A549 treated with GW870086 at 1 μM for 4 hours (cell line): ENCODE results near the gene MARCHF2. TPM values are rescaled to one million over a fixed set of nuclear protein-coding genes. Genes with fewer than 3 reads are reported as not detected.

Experiments used
- total RNA-seq: library from RNA; stranded (reverse); fragments of 200-300 nt; extraction: Qiagen RNA extraction; gene quantifications from 5 replicates; pipeline ENCODE4 v1.2.3, GENCODE V29; 2022; ENCODE audit warnings: low read depth

MARCHF2 gene
- 15.0 to 20.6 TPM (median 16.6 TPM) in 5 replicates for total RNA-seq

GRCh38 chr19:8412783-8413628 is at the start of gene MARCHF2:
Gene MARCHF2 (plus strand): TSS chr19:8413305. CDS start chr19:8421841, 8,536 bp downstream.

GRCh38 chr19:8363803-8364771 is 49.0 kb upstream of the MARCHF2 start, which contains the start of gene ANGPTL4:
Gene ANGPTL4 (plus strand): TSS chr19:8364155. CDS start chr19:8364322, 167 bp downstream.

DNA sequence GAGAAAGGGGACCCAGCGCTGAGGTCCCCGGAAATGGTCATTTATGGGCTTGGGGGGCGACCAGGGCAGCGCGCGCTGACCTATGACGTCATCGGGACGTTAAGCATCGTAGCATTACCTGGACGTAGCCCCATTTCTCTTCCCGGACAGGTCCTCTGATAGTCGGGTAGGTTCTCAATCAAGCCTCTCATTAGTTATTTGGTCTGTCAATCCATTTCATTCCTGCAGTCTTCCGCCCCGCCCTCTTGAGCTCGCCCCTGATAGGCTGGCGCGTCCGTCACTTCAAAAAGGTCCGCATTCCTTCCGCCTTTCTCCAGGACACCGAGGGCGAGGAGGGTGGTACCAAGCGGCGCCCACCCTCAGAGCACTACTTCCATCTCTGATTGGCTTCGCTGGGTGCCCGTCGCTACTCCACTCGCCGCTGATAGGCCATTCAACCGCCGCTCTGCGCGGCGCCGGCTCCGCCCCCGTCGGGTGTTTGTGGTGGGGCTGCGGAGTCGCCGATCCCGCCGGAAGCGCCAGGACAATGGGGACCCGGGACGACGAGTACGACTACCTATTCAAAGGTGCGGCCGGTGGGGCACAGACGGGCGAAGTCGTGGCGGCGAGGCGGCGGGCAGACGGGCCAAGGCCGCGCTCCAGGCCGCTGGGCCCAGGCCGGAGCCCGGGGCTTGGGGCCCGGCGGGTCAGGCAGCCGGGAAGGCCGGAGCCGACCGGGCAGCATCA is 23.1 kb upstream of the MARCHF2 start, which contains the start of gene RAB11B:
TSS of gene RAB11B (plus strand) at position 470 of the 726 bp plus-strand sequence. CDS start at position 527, 57 bp downstream.

DNA sequence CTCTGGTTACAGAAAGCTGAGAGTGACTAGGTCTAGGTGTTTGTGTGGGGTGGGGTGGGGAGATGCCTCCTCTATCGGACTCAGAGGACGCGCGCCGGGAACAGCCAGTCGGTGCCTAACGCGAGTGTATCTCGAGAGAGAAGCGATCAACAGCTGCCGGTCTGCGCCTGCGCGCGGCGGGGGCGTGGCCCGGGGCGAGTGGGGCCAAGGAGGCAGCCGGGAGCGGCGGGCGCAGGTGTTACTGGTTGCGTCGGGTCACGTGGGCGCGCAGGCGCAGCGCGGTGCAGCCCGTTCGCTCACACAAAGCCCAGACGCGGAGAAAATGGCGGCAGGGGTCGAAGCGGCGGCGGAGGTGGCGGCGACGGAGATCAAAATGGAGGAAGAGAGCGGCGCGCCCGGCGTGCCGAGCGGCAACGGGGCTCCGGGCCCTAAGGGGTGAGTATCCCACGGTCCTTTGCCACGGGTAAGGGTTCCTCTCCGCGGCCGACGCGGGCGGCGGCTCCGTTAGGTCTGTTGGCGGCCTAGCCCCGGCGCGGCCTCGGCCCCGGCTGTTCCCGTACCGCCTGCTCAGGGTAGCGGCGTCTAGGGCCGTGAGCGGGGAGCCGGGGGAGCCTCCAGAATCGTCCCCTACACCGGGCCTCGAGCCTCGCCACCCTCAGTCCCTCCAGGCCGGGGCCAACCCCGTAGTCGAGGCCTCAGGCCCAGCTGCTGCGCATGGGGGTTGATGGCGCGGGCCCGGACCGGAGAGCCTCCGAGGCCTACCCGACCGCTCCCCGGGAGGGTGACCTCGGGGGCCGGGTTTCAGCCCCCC is 31.8 kb downstream of the MARCHF2 start, which contains the start of gene HNRNPM:
TSS of gene HNRNPM (plus strand) at position 299 of the 811 bp plus-strand sequence. CDS start at position 323, 24 bp downstream.

Other genes with a start within 250 kb of the MARCHF2 start
- 2.1 to 3.9 TPM (median 3.3 TPM) in 5 replicates for gene CERS4, start 203.9 kb upstream of the MARCHF2 start, total RNA-seq
- gene CD320, start 104.9 kb upstream of the MARCHF2 start, total RNA-seq, result 65.7 to 102 TPM (median 95.2 TPM) in 5 replicates
- 87.3 to 101 TPM (median 88.1 TPM) in 5 replicates for gene NDUFA7, start 91.9 kb upstream of the MARCHF2 start, total RNA-seq
- gene RPS28, start 91.8 kb upstream of the MARCHF2 start, total RNA-seq, result 438 to 973 TPM (median 861 TPM) in 5 replicates
- gene KANK3, start 70.0 kb upstream of the MARCHF2 start, total RNA-seq, result 3.7 to 6.7 TPM (median 4.6 TPM) in 5 replicates
- gene ANGPTL4, start 49.1 kb upstream of the MARCHF2 start, total RNA-seq, result 354 to 441 TPM (median 395 TPM) in 5 replicates
- 90.4 to 98.9 TPM (median 98.2 TPM) in 5 replicates for gene RAB11B, start 22.9 kb upstream of the MARCHF2 start, total RNA-seq
- gene HNRNPM, start 31.7 kb downstream of the MARCHF2 start, total RNA-seq, result 224 to 272 TPM (median 232 TPM) in 5 replicates
- 0.08 to 0.19 TPM (median 0.13 TPM) in 4 of 5 replicates, not detected in the other for gene PRAM1, start 89.3 kb downstream of the MARCHF2 start, total RNA-seq
- 14.8 to 18.2 TPM (median 16.3 TPM) in 5 replicates for gene ZNF414, start 100.9 kb downstream of the MARCHF2 start, total RNA-seq
- 0.22 to 0.41 TPM (median 0.31 TPM) in 5 replicates for gene MYO1F, start 164.1 kb downstream of the MARCHF2 start, total RNA-seq
- gene ADAMTS10, start 197.4 kb downstream of the MARCHF2 start, total RNA-seq, result 8.8 to 15.2 TPM (median 12.9 TPM) in 5 replicates
- not detected in 5 replicates for gene NFILZ, start 217.3 kb downstream of the MARCHF2 start, total RNA-seq